MCF 10A (cell line): ENCODE data around the gene NUP35. TPM values are rescaled to one million over a fixed set of nuclear protein-coding genes. Genes with fewer than 3 reads are reported as not detected.
"Not testable (repeated sequence)": the region's sequence is repeated elsewhere in the genome, so short reads cannot be mapped to it uniquely, and the experiment has no call there.

Source experiments
- BruUV-seq: library from RNA; stranded (reverse); fragments of 400-500 nt; replicated peaks from 2 replicates; lab custom pipeline; 2021; lab: Mats Ljungman, UMichigan
- CTCF ChIA-PET: fragments of 300-600 bp; sonication (Branson Sonifier 250); formaldehyde crosslinking; extraction: SDS; loops from one replicate; lab custom pipeline; 2021; ENCODE audit warnings: antibody characterized with exemption, inconsistent platforms; lab: Yijun Ruan, JAX
- POLR2A ChIA-PET: fragments of 300-600, 350-650 bp; sonication (Branson Sonifier 250); formaldehyde crosslinking; extraction: SDS; loops from one replicate; lab custom pipeline; 2020; ENCODE audit warnings: antibody characterized with exemption, inconsistent platforms; lab: Yijun Ruan, JAX
- DNase-seq: peaks from one replicate; pipeline ENCODE4 v3.0.0-alpha.2; 2018; ENCODE audit not compliant: unreplicated experiment
- H3K27ac Mint-ChIP-seq: one replicate; pipeline ENCODE4 v1.8.0; 2022; ENCODE audit warnings: mild to moderate bottlenecking, low read depth, mixed read lengths; ENCODE audit not compliant: unreplicated experiment
- H3K27me3 Mint-ChIP-seq: one replicate; pipeline ENCODE4 v1.8.0; 2022; ENCODE audit warnings: mixed read lengths; ENCODE audit not compliant: insufficient read depth, unreplicated experiment
- H3K36me3 Mint-ChIP-seq: one replicate; pipeline ENCODE4 v1.8.0; 2022; ENCODE audit warnings: mild to moderate bottlenecking, moderate library complexity, mixed read lengths; ENCODE audit not compliant: insufficient read depth, unreplicated experiment
- H3K4me1 Mint-ChIP-seq: one replicate; pipeline ENCODE4 v1.8.0; 2022; ENCODE audit warnings: mixed read lengths; ENCODE audit not compliant: insufficient read depth, unreplicated experiment
- H3K4me3 Mint-ChIP-seq: one replicate; pipeline ENCODE4 v1.8.0; 2022; ENCODE audit warnings: mild to moderate bottlenecking, moderate library complexity, mixed read lengths; ENCODE audit not compliant: unreplicated experiment
- H3K9me3 Mint-ChIP-seq: one replicate; pipeline ENCODE4 v1.8.0; 2022; ENCODE audit warnings: mixed read lengths; ENCODE audit not compliant: unreplicated experiment
- CTCF ChIP-seq: fragments of 200-600 bp; IDR thresholded peaks from one replicate; pipeline ENCODE4 v1.8.0; 2022; ENCODE audit warnings: antibody characterized with exemption, mild to moderate bottlenecking; ENCODE audit not compliant: unreplicated experiment
- intact Hi-C: fragments of 100-400 bp; cut with micrococcal nuclease; formaldehyde crosslinking; loops from 2 replicates; pipeline ENCODE4 v1.14.1; 2022
- total RNA-seq: library from RNA; stranded (reverse); gene quantifications from 2 replicates; pipeline ENCODE4 v1.2.3, GENCODE V29; 2022

NUP35 gene
- total RNA-seq, 1 experiment from 2014 or later, result 19.2 TPM

- TF ChIP-seq CTCF, result no peak
- Mint-ChIP-seq H3K27ac (no peak overlapping the region), H3K4me3 (no peak overlapping the region), H3K36me3 (peaks cover 52% of the 10 kb centered on the region), H3K9me3 (no peaks in the 10 kb centered on the region), H3K4me1 (peaks cover 11% of the 10 kb centered on the region), H3K27me3 (no peaks in the 10 kb centered on the region)
- no TSS peak for BruUV-seq
- intact Hi-C loops, result no loop called here
- ChIA-PET CTCF (interaction anchor here (0.7 to 1.0 kb wide), 2 partner anchors 9 to 190 kb away, joined by 3 to 4 read pairs; no protein-coding TSS in a partner anchor), POLR2A (interaction anchor here (0.9 to 1.1 kb wide), 3 partner anchors 11 to 70 kb away, joined by 3 to 4 read pairs (median 3); partner anchors contain the start of genes DUSP19 and NUP35)
- no peak for DNase-seq
Observed at GRCh38 chr2:183148955-183149354, 24.7 kb downstream of the NUP35 start.

GRCh38 chr2:183149489-183149888 lies 25.2 kb downstream of the NUP35 start:
- H3K27ac Mint-ChIP-seq, result no peak overlapping the region
- H3K9me3 Mint-ChIP-seq, result no peaks in the 10 kb centered on the region
- no peak for DNase-seq
- BruUV-seq, result no TSS peak
- H3K4me3 Mint-ChIP-seq, result no peak overlapping the region
- peaks cover 12% of the 10 kb centered on the region for H3K4me1 Mint-ChIP-seq
- H3K36me3 Mint-ChIP-seq, result peaks cover 46% of the 10 kb centered on the region
- intact Hi-C loops, result no loop called here
- H3K27me3 Mint-ChIP-seq, result no peaks in the 10 kb centered on the region
- no peak for TF ChIP-seq CTCF
- ChIA-PET CTCF (interaction anchor here (0.6 to 1.0 kb wide), 3 partner anchors 9 to 1502 kb away, joined by 3 to 4 read pairs (median 3); no protein-coding TSS in a partner anchor), POLR2A (interaction anchor here (0.9 to 1.1 kb wide), 3 partner anchors 11 to 71 kb away, joined by 3 to 4 read pairs (median 3); partner anchors contain the start of genes DUSP19 and NUP35)

- H3K27ac Mint-ChIP-seq, intact Hi-C loops, DNase-seq, BruUV-seq, POLR2A ChIA-PET, CTCF ChIA-PET, H3K4me3 Mint-ChIP-seq, H3K27me3 Mint-ChIP-seq, H3K9me3 Mint-ChIP-seq: not testable (repeated sequence)
- Mint-ChIP-seq H3K4me1 (peaks cover 16% of the 10 kb centered on the region), H3K36me3 (peaks cover 21% of the 10 kb centered on the region)
Observed at GRCh38 chr2:183152280-183152679, 28.0 kb downstream of the NUP35 start.

- peaks cover 16% of the 10 kb centered on the region for H3K4me1 Mint-ChIP-seq
- no peaks in the 10 kb centered on the region for H3K27me3 Mint-ChIP-seq
- no TSS peak for BruUV-seq
- intact Hi-C loops, result no loop called here
- peaks cover 21% of the 10 kb centered on the region for H3K36me3 Mint-ChIP-seq
- no peaks in the 10 kb centered on the region for H3K9me3 Mint-ChIP-seq
- CTCF ChIA-PET, result interaction anchor here (0.6 kb wide), 1 partner anchor 15 kb away, joined by 4 read pairs; no protein-coding TSS in a partner anchor
- DNase-seq, result no peak
- no peak overlapping the region for H3K4me3 Mint-ChIP-seq
- POLR2A ChIA-PET, result no interaction called here
- H3K27ac Mint-ChIP-seq, result no peak overlapping the region
- no peak for TF ChIP-seq CTCF
Observed at GRCh38 chr2:183153967-183154366, 29.7 kb downstream of the NUP35 start.

- intact Hi-C loops, H3K27me3 Mint-ChIP-seq, DNase-seq, BruUV-seq, H3K4me3 Mint-ChIP-seq, H3K27ac Mint-ChIP-seq, H3K9me3 Mint-ChIP-seq: not testable (repeated sequence)
- ChIA-PET POLR2A (interaction anchor here (1.0 kb wide), 1 partner anchor 9 kb away, joined by 4 read pairs; no protein-coding TSS in a partner anchor), CTCF (interaction anchor here (0.6 kb wide), 1 partner anchor 13 kb away, joined by 3 read pairs; no protein-coding TSS in a partner anchor)
- H3K4me1 Mint-ChIP-seq, result peaks cover 16% of the 10 kb centered on the region
- peaks cover 24% of the 10 kb centered on the region for H3K36me3 Mint-ChIP-seq
Observed at GRCh38 chr2:183154772-183155171, 30.5 kb downstream of the NUP35 start.
